ENCODE results near the gene ARHGEF10L.

Gene ARHGEF10L

DNA sequence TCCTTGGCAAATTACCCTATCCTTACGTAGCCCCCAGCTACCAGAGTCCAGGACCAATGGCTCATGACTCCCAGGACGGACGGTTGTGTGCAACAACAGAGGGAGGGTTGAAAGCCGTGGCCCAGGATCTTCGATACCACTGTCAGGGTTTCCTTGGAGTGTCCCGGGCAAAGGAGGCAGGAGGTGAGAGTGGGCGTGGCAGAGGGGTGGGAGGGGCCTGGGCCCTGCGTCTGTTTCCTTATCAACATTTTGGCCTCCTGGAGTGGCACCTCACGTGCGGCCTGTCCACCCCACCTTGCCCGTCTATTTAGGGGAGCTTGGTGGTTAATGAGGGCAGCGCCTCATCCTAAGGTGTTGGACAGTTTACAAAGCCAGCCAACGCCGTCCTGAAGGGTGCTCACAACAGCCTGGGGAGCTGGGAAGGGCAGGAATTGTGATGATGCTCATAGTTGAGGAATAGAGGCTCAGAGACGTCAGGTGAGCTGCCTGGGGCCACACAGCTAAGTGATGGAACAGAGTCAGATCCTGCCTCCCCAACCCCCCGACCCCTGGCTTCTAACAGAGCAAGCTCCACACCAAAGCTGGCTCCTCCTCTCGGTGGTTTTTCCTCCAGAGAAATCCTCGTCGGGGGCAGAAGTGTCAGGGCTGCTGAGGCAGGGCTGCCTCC lies 17.4 kb upstream of the ARHGEF10L start:
- no peak for DNase-seq

GRCh38 chr1:17523321-17524041 lies 16.0 kb upstream of the ARHGEF10L start:
- no peak for DNase-seq

DNA sequence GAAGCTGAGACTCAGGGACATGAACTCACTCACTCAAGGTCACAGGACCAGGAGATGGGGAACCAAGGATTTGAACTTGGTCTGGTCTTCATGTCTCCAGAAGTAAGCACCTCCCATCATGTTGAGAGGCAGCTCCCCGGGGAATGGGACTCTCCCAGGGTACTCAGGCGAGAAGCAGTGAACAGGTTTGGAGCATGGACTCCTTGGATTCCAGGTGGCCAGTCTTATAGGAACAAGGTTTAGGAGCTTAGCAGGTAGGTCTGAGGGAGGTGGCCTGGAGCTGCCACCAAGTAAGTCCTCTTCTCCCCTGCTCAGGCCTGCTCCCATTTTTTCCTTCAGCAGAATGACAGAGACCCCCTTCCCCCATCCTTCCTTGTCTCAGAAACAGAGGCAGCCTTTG lies 14.9 kb upstream of the ARHGEF10L start:
- DNase-seq = no peak

- DNase-seq = no peak
Measured at GRCh38 chr1:17525996-17526686, 13.4 kb upstream of the ARHGEF10L start.

GRCh38 chr1:17527036-17527914 lies 12.2 kb upstream of the ARHGEF10L start:
- DNase-seq = no peak

DNA sequence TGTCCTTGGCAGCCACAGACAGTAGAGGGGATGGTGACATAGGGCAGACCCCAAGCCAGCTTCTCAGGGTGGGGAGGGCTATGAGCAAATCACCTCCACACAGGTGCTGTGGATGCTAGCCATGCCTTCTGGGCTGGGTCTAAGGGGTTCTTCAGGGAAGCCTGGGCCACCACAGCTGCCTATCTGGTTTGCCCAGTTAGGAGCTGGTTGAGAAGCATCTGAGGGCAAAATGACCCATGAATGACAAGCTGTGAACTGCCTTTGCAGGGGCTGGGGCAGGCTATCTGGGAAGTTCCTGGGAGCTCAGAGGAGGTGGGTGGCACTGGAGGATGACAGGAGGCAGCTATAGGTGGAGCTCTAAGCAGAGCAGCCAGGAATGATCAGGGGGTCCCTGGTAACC lies 10.1 kb upstream of the ARHGEF10L start:
- no peak for DNase-seq

GRCh38 chr1:17531343-17531681 lies 8.2 kb upstream of the ARHGEF10L start:
- DNase-seq = no peak

GRCh38 chr1:17531682-17532487 lies 7.6 kb upstream of the ARHGEF10L start:
- DNase-seq = peak; percentile 33

DNA sequence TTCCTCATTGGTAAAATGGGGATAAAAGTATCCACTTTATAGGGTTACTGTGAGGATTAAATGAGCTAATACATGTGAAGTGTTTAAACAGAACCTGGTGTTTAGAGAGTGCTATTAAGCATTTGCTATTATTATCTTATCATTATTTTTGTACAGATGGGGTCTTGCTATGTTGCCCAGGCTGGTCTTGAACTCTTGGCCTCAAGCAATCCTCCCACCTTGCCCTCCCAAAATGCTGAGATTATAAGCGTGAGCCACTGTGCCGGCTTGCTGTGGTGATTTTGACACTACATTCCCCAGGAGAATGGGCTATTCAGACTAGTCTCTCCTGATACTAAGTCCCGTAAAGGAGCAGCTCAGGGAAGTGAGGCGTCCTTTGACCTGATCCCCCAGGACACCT lies 6.3 kb upstream of the ARHGEF10L start:
- DNase-seq = no peak

DNA sequence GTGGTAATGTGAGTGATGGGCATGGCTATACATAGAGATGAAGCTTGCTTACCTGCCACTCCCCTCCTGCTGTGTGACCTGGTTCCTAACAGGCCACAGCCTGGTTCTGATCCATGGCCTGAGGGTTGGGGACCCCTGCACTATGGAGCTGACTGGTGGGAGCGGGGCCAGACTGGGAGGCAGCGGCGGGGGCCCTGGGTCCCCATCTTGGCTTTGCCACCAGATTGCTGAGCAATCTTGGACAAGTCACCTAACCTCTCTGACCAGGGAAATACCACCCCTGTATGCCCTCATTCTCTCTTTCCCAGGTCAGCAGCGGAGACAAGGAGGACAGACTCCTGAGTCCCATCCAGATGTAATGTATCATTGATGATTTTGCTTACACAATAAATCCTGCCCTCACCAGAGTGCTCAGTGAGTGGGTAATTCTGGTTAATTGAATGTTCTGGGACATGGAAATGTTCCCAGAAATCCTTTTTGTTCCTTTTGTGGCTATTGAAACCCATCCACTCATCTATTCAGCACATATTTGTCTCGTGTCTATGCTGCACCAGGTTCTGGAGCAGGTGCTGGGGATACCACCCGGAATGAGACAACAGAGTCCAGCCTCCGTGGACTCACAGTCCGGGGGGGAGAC lies 4.1 kb upstream of the ARHGEF10L start:
- peak; percentile 77 for DNase-seq

GRCh38 chr1:17538010-17538409 lies 1.5 kb upstream of the ARHGEF10L start:
- no peak for DNase-seq

- no peak for DNase-seq
Measured at GRCh38 chr1:17538428-17539117, 925 bp upstream of the ARHGEF10L start.

- DNase-seq = no peak
Measured at GRCh38 chr1:17539118-17539476, 401 bp upstream of the ARHGEF10L start.

DNA sequence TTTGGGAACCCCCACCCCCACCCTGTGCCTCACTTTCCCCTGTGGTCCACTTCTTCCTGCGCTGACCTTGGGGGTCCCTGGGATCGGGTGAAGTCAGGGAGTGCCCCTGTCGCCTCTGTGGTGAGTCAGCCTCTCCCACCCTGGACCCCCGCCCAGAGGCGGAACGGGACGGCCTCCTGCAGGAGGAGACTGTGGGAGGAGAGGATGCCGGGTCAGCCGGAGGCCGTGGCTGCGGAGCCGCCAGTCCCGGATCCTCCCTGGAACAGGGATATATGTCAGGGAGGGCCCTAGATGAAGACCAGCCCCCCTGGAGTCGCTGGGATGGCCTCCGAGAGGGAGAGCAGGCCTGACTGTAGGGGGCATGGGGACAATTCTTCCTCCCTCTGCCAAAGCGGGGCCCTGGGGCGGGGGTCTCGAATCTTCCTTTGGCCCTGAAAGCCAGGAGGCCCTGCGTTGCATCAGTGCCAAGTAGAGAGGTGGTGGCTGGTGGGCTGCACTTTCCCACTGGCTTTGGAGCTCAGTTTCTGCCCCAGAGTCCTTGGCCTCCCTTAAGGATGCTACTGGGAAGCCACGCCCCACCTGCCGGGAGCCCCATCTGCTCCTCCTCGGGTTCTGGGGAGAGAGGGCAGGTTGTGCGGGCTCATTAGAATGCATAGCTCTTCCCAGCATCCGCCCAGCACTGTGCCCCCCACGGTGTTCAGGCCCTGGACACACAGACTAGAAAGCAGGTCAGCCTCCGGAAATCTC lies 930 bp downstream of the ARHGEF10L start:
- DNase-seq = peak; percentile 25

DNA sequence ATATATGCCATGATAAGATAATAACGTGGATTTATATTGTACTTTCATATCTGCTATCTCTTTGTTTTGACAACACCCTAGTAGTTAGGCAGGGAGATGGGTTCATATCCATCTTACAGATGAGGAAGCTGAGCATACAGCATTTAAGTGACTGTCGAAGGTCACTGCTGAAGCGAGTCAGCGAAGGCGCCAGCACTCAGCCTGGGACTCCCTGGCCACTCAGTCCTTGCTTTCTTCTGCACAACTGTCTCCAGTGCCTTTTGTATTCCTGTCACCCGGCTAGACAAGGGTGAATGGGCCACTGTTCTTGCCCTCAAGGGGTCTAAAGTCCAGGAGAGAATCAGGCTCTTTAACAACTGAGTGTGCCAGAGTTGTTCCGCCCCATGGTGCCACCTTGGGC lies 3.1 kb downstream of the ARHGEF10L start:
- no peak for DNase-seq

GRCh38 chr1:17544776-17545350 lies 5.4 kb downstream of the ARHGEF10L start:
- DNase-seq = no peak

DNA sequence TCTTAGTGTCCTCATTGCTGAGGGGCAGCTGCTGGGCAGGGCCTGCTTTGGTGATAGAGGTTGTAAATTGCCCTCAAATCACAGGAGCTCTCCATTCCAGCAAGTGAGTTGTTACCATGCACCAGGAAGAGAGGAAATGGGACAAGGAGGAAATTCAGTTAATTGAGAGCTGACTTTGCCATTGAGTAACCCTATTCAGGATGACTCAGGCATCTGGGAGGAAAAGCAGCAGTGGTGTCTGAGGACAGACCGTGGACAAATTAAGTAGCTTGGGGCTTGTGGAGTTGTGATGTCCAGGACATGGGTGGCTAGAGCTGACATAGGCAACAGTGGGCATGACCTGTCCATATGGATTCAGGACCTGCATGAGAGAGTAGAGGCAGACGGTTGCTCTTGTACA lies 5.9 kb downstream of the ARHGEF10L start:
- no peak for DNase-seq

- DNase-seq = peak; percentile 72
Measured at GRCh38 chr1:17546946-17547670, 7.6 kb downstream of the ARHGEF10L start.

DNA sequence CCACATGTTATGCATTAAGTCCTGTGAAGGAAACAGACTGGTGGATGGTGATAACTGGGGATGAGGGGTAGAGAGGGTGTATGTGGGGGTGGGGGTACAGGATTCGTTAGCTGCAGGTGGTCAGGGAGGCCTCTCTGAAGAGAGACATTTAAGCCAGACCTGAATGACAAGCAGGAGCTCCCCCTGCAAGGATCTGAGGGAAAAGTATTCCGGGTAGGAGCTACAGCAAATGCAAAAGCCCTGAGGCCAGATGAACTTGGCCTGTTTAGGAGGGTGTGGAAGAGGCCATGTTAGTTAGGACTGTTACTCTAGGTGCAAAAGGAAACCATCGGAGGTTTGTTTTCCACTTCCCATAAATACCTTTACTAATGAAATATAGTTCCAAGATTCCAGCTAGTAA lies 9.9 kb downstream of the ARHGEF10L start:
- DNase-seq = no peak

Data from NCI-H1092 (cell line).